Vagina (tissue), 2 donors: ENCODE results near the gene NYAP2.
A peak's percentile ranks its signal among the peaks of the same experiment; 100 is the strongest.

ENCODE experiments used
- POLR2A ChIP-seq, 2 donors: fragments of 450-650 bp; IDR thresholded peaks; one replicate each; pipeline ENCODE4 v1.6.1; 2017; ENCODE audit warnings: antibody characterized with exemption in 2 of 2, mild to moderate bottlenecking in 2 of 2, moderate library complexity in 2 of 2
- TF ChIP-seq, protein P1 (sequence below), 3 experiments: fragments of 450-650 bp in 2 of 3; fragments of 200-600 bp in 1 of 3; sonication (generic) in 1 of 3; IDR thresholded peaks; one replicate each; pipeline ENCODE4 v1.5.1; 2017 to 2019; ENCODE audit warnings: antibody characterized with exemption in 3 of 3, mild to moderate bottlenecking in 2 of 3, moderate library complexity in 2 of 3

DNA sequence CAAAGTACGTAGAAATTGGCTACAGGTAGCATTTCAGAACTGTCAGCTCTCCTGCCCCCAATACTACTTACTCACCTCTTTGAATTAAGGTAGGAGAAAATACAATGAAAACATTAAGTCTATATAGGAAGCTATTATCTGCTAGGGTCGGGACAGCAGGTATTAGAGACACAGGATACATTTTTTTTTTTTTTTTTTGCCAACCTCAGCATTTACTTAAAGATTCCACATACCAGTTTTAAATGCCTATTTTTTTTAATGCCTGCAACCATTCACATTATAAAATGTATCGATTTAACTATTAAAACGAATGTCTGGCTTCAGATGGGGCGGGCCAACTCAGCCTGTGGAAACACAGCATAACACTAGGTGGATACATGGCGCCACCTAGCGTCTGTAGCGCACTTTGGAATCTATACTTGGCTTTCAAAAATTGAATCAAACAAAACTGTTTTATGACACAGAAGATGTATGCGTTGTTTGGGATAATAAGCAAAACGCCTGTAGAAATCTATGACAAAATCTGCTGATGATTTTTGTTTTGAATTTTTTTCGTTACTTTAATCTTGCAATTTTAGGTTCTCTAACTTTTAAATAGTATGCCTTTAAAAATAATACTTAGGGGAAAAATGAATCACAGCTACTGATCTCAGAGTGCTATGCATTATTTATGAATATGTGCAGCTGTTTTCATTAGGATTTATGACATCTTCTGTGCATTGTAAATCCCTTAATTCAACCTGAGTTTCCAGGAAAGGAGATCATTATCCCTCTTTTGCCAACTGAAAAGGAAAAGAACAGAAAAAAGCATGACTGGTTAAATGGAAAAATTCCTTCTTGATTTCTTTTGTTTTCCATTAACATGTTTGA is 261.0 kb downstream of the NYAP2 start:
- TF ChIP-seq, protein P1, sequence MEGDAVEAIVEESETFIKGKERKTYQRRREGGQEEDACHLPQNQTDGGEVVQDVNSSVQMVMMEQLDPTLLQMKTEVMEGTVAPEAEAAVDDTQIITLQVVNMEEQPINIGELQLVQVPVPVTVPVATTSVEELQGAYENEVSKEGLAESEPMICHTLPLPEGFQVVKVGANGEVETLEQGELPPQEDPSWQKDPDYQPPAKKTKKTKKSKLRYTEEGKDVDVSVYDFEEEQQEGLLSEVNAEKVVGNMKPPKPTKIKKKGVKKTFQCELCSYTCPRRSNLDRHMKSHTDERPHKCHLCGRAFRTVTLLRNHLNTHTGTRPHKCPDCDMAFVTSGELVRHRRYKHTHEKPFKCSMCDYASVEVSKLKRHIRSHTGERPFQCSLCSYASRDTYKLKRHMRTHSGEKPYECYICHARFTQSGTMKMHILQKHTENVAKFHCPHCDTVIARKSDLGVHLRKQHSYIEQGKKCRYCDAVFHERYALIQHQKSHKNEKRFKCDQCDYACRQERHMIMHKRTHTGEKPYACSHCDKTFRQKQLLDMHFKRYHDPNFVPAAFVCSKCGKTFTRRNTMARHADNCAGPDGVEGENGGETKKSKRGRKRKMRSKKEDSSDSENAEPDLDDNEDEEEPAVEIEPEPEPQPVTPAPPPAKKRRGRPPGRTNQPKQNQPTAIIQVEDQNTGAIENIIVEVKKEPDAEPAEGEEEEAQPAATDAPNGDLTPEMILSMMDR (IDR thresholded peaks at IDR 0.05) = peak; percentile 54 to 59 (median 55)
- TF ChIP-seq POLR2A (IDR thresholded peaks at IDR 0.05) = no peak
